ENCODE results near the gene ZSWIM1. TPM values are rescaled to one million over a fixed set of nuclear protein-coding genes. Genes with fewer than 3 reads are reported as not detected.

The ZSWIM1 gene
- total RNA-seq, 1 experiment from 2014 or later: 17.4 TPM

- TF ChIP-seq HMGXB4 (CRISPR knock-in tag; IDR thresholded peaks at IDR 0.05) (peak; percentile 36; the same call in 1 of the 2 replicates), ZNF317 (CRISPR knock-in tag; IDR thresholded peaks at IDR 0.05; ENCODE audit: borderline replicate concordance, low read depth) (no peak; the same call in 1 of the 2 replicates), PRDM15 (CRISPR knock-in tag; IDR thresholded peaks at IDR 0.05) (no peak), ETV6 (CRISPR knock-in tag; IDR thresholded peaks at IDR 0.05) (peak; percentile 35; the same call in 1 of the 2 replicates), E2F1 (CRISPR knock-in tag; IDR thresholded peaks at IDR 0.05) (no peak), ZNF138 (CRISPR knock-in tag; conservative IDR thresholded peaks at IDR 0.05) (peak; percentile 90; the same call in 1 of the 2 replicates), ATF2 (CRISPR knock-in tag; IDR thresholded peaks at IDR 0.05; ENCODE audit: borderline replicate concordance, low read depth) (no peak), MYBL2 (CRISPR knock-in tag; IDR thresholded peaks at IDR 0.05) (peak; percentile 30; the same call in 1 of the 2 replicates), ZNF263 (CRISPR knock-in tag; IDR thresholded peaks at IDR 0.05; ENCODE audit: low read depth) (peak; percentile 48; the same call in 1 of the 2 replicates), ELF4 (CRISPR knock-in tag; IDR thresholded peaks at IDR 0.05; ENCODE audit: low read depth) (no peak), AR (CRISPR knock-in tag; IDR thresholded peaks at IDR 0.05) (no peak), CREB1 (CRISPR knock-in tag; IDR thresholded peaks at IDR 0.05) (no peak)
Observed at GRCh38 chr20:45833883-45834796, 46.9 kb upstream of the ZSWIM1 start (continued).

- POLR2A ChIA-PET: interaction anchor here (2.0 kb wide), 1 partner anchor 11 kb away, joined by 8 read pairs; no protein-coding TSS in a partner anchor
- CTCF ChIA-PET: interaction anchor here (1.4 to 2.7 kb wide), 6 partner anchors 10 to 177 kb away, joined by 4 to 27 read pairs (median 7); no protein-coding TSS in a partner anchor
- no peak for ATAC-seq
- Mint-ChIP-seq H3K4me3 (peak overlapping the region; percentile 76), H3K27me3 (ENCODE audit: low read depth) (no peaks in the 10 kb centered on the region), H3K27ac (no peak overlapping the region), H3K9me3 (no peaks in the 10 kb centered on the region), H3K4me1 (peaks cover 18% of the 10 kb centered on the region), H3K36me3 (peaks cover 3% of the 10 kb centered on the region; the same call in 1 of the 2 replicates)
- no peak for DNase-seq (ENCODE audit: low spot score)
- TF ChIP-seq RELA (CRISPR knock-in tag; IDR thresholded peaks at IDR 0.05; ENCODE audit: borderline replicate concordance): no peak
- TF ChIP-seq ZNF423 (CRISPR knock-in tag; IDR thresholded peaks at IDR 0.05): no peak
- 0 out of 2 replicates have a peak, but pooled peaks have one; percentile 2 for TF ChIP-seq ZBTB21 (CRISPR knock-in tag; IDR thresholded peaks at IDR 0.05; ENCODE audit: borderline replicate concordance)
Observed at GRCh38 chr20:45834797-45835161, 46.2 kb upstream of the ZSWIM1 start.

Measured in WTC11 (cell line).